Activated T-cell treated with anti-CD3 and anti-CD28 coated beads, Interleukin-2, amount 50 U/mL, for 24 hours (primary cell): ENCODE data around the gene NFATC2.

Experiments
- DNase-seq: peaks from one replicate; pipeline ENCODE4 v3.0.0-alpha.2; 2020
- H3K27ac Mint-ChIP-seq: 2 replicates; pipeline ENCODE4 v1.8.0; 2020; ENCODE audit warnings: mild to moderate bottlenecking, mixed read lengths
- H3K27me3 Mint-ChIP-seq: 2 replicates; pipeline ENCODE4 v1.8.0; 2020; ENCODE audit warnings: mixed read lengths
- H3K36me3 Mint-ChIP-seq: 2 replicates; pipeline ENCODE4 v1.8.0; 2020; ENCODE audit warnings: low read depth, mixed read lengths
- H3K4me1 Mint-ChIP-seq: 2 replicates; pipeline ENCODE4 v1.8.0; 2020; ENCODE audit warnings: low read depth, mixed read lengths
- H3K4me3 Mint-ChIP-seq: 2 replicates; pipeline ENCODE4 v1.8.0; 2020; ENCODE audit warnings: mild to moderate bottlenecking, moderate library complexity, mixed read lengths
- H3K9me3 Mint-ChIP-seq: 2 replicates; pipeline ENCODE4 v1.8.0; 2020; ENCODE audit warnings: mixed read lengths

The NFATC2 gene

GRCh38 chr20:51508158-51508557 lies 34.4 kb downstream of the NFATC2 start:
- Mint-ChIP-seq H3K36me3 (peaks cover 93% of the 10 kb centered on the region), H3K27me3 (no peaks in the 10 kb centered on the region), H3K4me3 (no peak overlapping the region), H3K4me1 (peaks cover 68% of the 10 kb centered on the region), H3K27ac (peak overlapping the region; percentile 41), H3K9me3 (no peaks in the 10 kb centered on the region)
- no peak for DNase-seq

- DNase-seq = no peak
- H3K9me3 Mint-ChIP-seq = no peaks in the 10 kb centered on the region
- no peaks in the 10 kb centered on the region for H3K27me3 Mint-ChIP-seq
- H3K27ac Mint-ChIP-seq = peak overlapping the region; percentile 41
- peaks cover 93% of the 10 kb centered on the region for H3K36me3 Mint-ChIP-seq
- H3K4me1 Mint-ChIP-seq = peaks cover 68% of the 10 kb centered on the region
- H3K4me3 Mint-ChIP-seq = no peak overlapping the region
These were observed 35.1 kb downstream of the NFATC2 start for GRCh38 chr20:51507216-51508036.

GRCh38 chr20:51506527-51507215 lies 35.8 kb downstream of the NFATC2 start:
- H3K36me3 Mint-ChIP-seq = peaks cover 89% of the 10 kb centered on the region
- peaks cover 67% of the 10 kb centered on the region for H3K4me1 Mint-ChIP-seq
- no peak for DNase-seq
- H3K27me3 Mint-ChIP-seq = no peaks in the 10 kb centered on the region
- no peak overlapping the region for H3K27ac Mint-ChIP-seq
- no peak overlapping the region for H3K4me3 Mint-ChIP-seq
- no peaks in the 10 kb centered on the region for H3K9me3 Mint-ChIP-seq

GRCh38 chr20:51505566-51505965 lies 37.0 kb downstream of the NFATC2 start:
- Mint-ChIP-seq H3K27ac (no peak overlapping the region), H3K27me3 (no peaks in the 10 kb centered on the region), H3K36me3 (peaks cover 82% of the 10 kb centered on the region), H3K9me3 (no peaks in the 10 kb centered on the region), H3K4me1 (peaks cover 66% of the 10 kb centered on the region), H3K4me3 (no peak overlapping the region)
- DNase-seq = no peak

- H3K4me1 Mint-ChIP-seq = peaks cover 68% of the 10 kb centered on the region
- H3K27me3 Mint-ChIP-seq = no peaks in the 10 kb centered on the region
- peak overlapping the region; percentile 31 for H3K27ac Mint-ChIP-seq
- H3K4me3 Mint-ChIP-seq = no peak overlapping the region
- peaks cover 4% of the 10 kb centered on the region for H3K9me3 Mint-ChIP-seq
- no peak for DNase-seq
- H3K36me3 Mint-ChIP-seq = peaks cover 76% of the 10 kb centered on the region
These were observed 39.1 kb downstream of the NFATC2 start for GRCh38 chr20:51503376-51503775.

GRCh38 chr20:51500936-51501335 lies 41.6 kb downstream of the NFATC2 start:
- DNase-seq = peak; percentile 47
- Mint-ChIP-seq H3K4me1 (peaks cover 80% of the 10 kb centered on the region), H3K27me3 (no peaks in the 10 kb centered on the region), H3K27ac (peak overlapping the region; percentile 88), H3K36me3 (peaks cover 73% of the 10 kb centered on the region), H3K9me3 (peaks cover 4% of the 10 kb centered on the region), H3K4me3 (peak overlapping the region; percentile 16)

- H3K9me3 Mint-ChIP-seq = peaks cover 4% of the 10 kb centered on the region
- peak; percentile 44 for DNase-seq
- H3K4me1 Mint-ChIP-seq = peaks cover 85% of the 10 kb centered on the region
- H3K27ac Mint-ChIP-seq = peak overlapping the region; percentile 94
- no peaks in the 10 kb centered on the region for H3K27me3 Mint-ChIP-seq
- no peak overlapping the region for H3K4me3 Mint-ChIP-seq
- H3K36me3 Mint-ChIP-seq = peaks cover 73% of the 10 kb centered on the region
These were observed 42.2 kb downstream of the NFATC2 start for GRCh38 chr20:51500311-51500710.

GRCh38 chr20:51498765-51499540 lies 43.6 kb downstream of the NFATC2 start:
- Mint-ChIP-seq H3K9me3 (peaks cover 4% of the 10 kb centered on the region), H3K4me3 (peak overlapping the region; percentile 70), H3K4me1 (peaks cover 93% of the 10 kb centered on the region), H3K36me3 (peaks cover 77% of the 10 kb centered on the region), H3K27ac (peak overlapping the region; percentile 94), H3K27me3 (no peaks in the 10 kb centered on the region)
- no peak for DNase-seq

GRCh38 chr20:51497542-51498467 lies 44.7 kb downstream of the NFATC2 start:
- no peaks in the 10 kb centered on the region for H3K27me3 Mint-ChIP-seq
- H3K36me3 Mint-ChIP-seq = peaks cover 78% of the 10 kb centered on the region
- peak overlapping the region; percentile 94 for H3K27ac Mint-ChIP-seq
- peaks cover 4% of the 10 kb centered on the region for H3K9me3 Mint-ChIP-seq
- peaks cover 96% of the 10 kb centered on the region for H3K4me1 Mint-ChIP-seq
- peak overlapping the region; percentile 70 for H3K4me3 Mint-ChIP-seq
- DNase-seq = peak; percentile 78

- peaks cover 81% of the 10 kb centered on the region for H3K36me3 Mint-ChIP-seq
These were observed 45.6 kb downstream of the NFATC2 start for GRCh38 chr20:51496964-51497363.

GRCh38 chr20:51495921-51496545 lies 46.5 kb downstream of the NFATC2 start:
- Mint-ChIP-seq H3K27me3 (no peaks in the 10 kb centered on the region), H3K27ac (peak overlapping the region; percentile 94), H3K4me3 (peak overlapping the region; percentile 13), H3K4me1 (peaks cover 97% of the 10 kb centered on the region), H3K9me3 (peaks cover 4% of the 10 kb centered on the region), H3K36me3 (peaks cover 85% of the 10 kb centered on the region)
- no peak for DNase-seq

More at GRCh38 chr20:51496964-51497363, 45.6 kb downstream of the NFATC2 start:
- no peaks in the 10 kb centered on the region for H3K27me3 Mint-ChIP-seq
- H3K27ac Mint-ChIP-seq = peak overlapping the region; percentile 94
- peak overlapping the region; percentile 70 for H3K4me3 Mint-ChIP-seq
- peak; percentile 40 for DNase-seq
- H3K9me3 Mint-ChIP-seq = peaks cover 4% of the 10 kb centered on the region
- peaks cover 95% of the 10 kb centered on the region for H3K4me1 Mint-ChIP-seq

GRCh38 chr20:51495291-51495690 lies 47.2 kb downstream of the NFATC2 start:
- H3K36me3 Mint-ChIP-seq = peaks cover 92% of the 10 kb centered on the region
- H3K27ac Mint-ChIP-seq = peak overlapping the region; percentile 94
- peak overlapping the region; percentile 44 for H3K4me3 Mint-ChIP-seq
- peaks cover 4% of the 10 kb centered on the region for H3K9me3 Mint-ChIP-seq
- no peaks in the 10 kb centered on the region for H3K27me3 Mint-ChIP-seq
- no peak for DNase-seq
- H3K4me1 Mint-ChIP-seq = peaks cover 98% of the 10 kb centered on the region
